GM08714 (cell line): ENCODE measurements around the gene ACKR3.

Source experiments
- H3K4me3 ChIP-seq: fragments of 200-500 bp; sonication (Bioruptor generic); 2 replicates; pipeline ENCODE4 v1.5.1; 2014; ENCODE audit warnings: mild to moderate bottlenecking, low read length, inconsistent platforms
- ZNF274 ChIP-seq: IDR thresholded peaks from 2 replicates; pipeline ENCODE4 v1.6.1; 2012; ENCODE audit warnings: mild to moderate bottlenecking, low read depth, low read length

The ACKR3 gene

GRCh38 chr2:236626391-236627150, 56.9 kb downstream of the ACKR3 start:
- H3K4me3 ChIP-seq: no peak overlapping the region
- TF ChIP-seq ZNF274: no peak

GRCh38 chr2:236627193-236627592, 57.6 kb downstream of the ACKR3 start:
- no peak overlapping the region for H3K4me3 ChIP-seq
- no peak for TF ChIP-seq ZNF274

- no peak for TF ChIP-seq ZNF274
- H3K4me3 ChIP-seq: no peak overlapping the region
Observed at GRCh38 chr2:236627841-236628240, 58.2 kb downstream of the ACKR3 start.

GRCh38 chr2:236628256-236628901, 58.8 kb downstream of the ACKR3 start:
- H3K4me3 ChIP-seq: no peak overlapping the region
- no peak for TF ChIP-seq ZNF274

- TF ChIP-seq ZNF274: no peak
- H3K4me3 ChIP-seq: no peak overlapping the region
Observed at GRCh38 chr2:236628981-236629605, 59.5 kb downstream of the ACKR3 start.

- H3K4me3 ChIP-seq: no peak overlapping the region
- TF ChIP-seq ZNF274: no peak
Observed at GRCh38 chr2:236629961-236630872, 60.6 kb downstream of the ACKR3 start.

- no peak overlapping the region for H3K4me3 ChIP-seq
- TF ChIP-seq ZNF274: no peak
Observed at GRCh38 chr2:236631281-236631855, 61.7 kb downstream of the ACKR3 start.

GRCh38 chr2:236631856-236632291, 62.2 kb downstream of the ACKR3 start:
- H3K4me3 ChIP-seq: no peak overlapping the region
- TF ChIP-seq ZNF274: no peak
